GM20000 (cell line): ENCODE data around the gene DZIP1.
"Not testable (repeated sequence)": the region's sequence is repeated elsewhere in the genome, so short reads cannot be mapped to it uniquely, and the experiment has no call there.

ENCODE experiments used
- DNase-seq: peaks from one replicate; pipeline ENCODE4 v3.0.0; 2012; ENCODE audit warnings: low spot score
- CTCF ChIP-seq: IDR thresholded peaks from 2 replicates; pipeline ENCODE4 v1.5.1; 2012; ENCODE audit warnings: mild to moderate bottlenecking, control low read depth; ENCODE audit errors: extremely low read depth, missing control alignments

DZIP1 gene

DNA sequence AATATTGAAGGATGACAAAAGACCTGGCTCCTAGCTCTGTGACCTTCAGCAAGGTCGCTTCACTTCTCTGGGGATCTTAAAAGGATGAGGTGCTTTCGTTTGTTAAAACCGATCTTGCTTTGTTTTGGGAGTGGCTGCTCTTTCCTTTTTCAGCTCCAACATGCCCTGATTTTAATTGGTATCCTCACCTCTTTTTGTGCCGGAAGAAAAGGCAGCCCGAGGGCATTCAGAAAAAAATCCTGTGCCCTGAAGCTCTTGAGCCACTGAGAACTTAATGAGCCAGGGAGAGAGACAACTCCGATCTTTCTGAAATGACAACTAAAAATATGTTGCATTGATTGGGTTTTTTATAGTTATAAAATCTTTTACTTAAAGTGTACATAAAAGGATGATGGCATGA is 72.6 kb downstream of the DZIP1 start:
- DNase-seq, result no peak
- TF ChIP-seq CTCF, result no peak

GRCh38 chr13:95570016-95570415 is 74.5 kb downstream of the DZIP1 start:
- no peak for DNase-seq
- no peak for TF ChIP-seq CTCF

DNA sequence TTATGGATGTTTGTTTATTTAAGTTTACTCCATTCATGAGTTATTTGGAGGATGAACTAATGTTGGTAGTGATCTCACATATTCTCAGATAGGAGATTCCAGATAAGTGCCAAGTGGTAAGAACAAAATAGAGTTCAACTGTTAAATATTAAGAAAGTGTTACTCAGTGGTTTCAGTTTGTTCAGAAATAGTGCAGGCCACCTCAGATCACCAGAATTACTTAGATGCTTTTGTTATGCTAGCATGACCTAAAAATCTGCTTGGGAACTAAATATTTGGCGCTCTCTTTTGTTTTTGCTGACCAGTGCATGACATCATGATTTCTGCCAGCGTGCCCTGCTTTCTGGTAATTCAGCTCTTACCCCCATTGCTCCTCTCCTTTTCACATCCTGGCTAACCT is 76.4 kb downstream of the DZIP1 start:
- no peak for TF ChIP-seq CTCF
- no peak for DNase-seq

DNA sequence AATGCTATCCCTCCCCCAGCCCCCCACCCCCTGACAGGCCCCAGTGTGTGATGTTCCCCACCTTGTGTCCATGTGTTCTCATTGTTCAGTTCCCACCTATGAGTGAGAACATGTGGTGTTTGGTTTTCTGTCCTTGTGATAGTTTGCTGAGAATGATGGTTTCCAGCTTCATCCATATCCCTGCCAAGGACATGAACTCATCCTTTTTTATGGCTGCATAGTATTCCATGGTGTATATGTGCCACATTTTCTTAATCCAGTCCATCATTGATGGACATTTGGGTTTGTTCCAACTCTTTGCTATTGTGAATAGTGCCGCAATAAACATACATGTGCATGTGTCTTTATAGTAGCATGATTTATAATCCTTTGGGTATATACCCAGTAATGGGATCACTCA is 78.7 kb downstream of the DZIP1 start:
- DNase-seq, result not testable (repeated sequence)

GRCh38 chr13:95564733-95565291 is 79.7 kb downstream of the DZIP1 start:
- no peak for TF ChIP-seq CTCF
- DNase-seq, result no peak

GRCh38 chr13:95564091-95564490 is 80.4 kb downstream of the DZIP1 start:
- DNase-seq, result no peak
- TF ChIP-seq CTCF, result no peak

GRCh38 chr13:95560387-95560786 is 84.1 kb downstream of the DZIP1 start:
- DNase-seq, result no peak
- no peak for TF ChIP-seq CTCF

DNA sequence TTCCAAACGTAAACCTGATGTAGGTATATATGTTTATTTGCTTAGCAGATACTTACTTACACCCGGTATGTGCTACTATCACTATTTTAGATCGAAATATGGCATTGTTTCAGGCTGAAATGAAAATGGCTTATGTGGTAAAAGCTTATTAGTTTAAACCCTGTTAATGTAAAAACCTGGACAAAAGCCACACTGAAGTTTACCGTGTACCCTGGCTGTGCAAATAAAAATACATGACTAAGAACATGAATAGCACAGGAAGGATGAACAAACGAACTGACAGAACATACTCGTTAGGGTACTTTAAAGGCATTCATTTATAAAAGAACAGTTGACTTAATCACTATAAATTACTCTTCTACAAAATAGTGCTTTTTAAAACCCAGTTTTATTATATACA is 85.4 kb downstream of the DZIP1 start:
- TF ChIP-seq CTCF, result no peak
- no peak for DNase-seq
